ENCODE results near the gene PNCK. TPM values are rescaled to one million over a fixed set of nuclear protein-coding genes. Genes with fewer than 3 reads are reported as not detected.
"Not testable (repeated sequence)": the region's sequence is repeated elsewhere in the genome, so short reads cannot be mapped to it uniquely, and the experiment has no call there.

PNCK gene
- total RNA-seq, 1 experiment from 2014 or later, result not detected

DNA sequence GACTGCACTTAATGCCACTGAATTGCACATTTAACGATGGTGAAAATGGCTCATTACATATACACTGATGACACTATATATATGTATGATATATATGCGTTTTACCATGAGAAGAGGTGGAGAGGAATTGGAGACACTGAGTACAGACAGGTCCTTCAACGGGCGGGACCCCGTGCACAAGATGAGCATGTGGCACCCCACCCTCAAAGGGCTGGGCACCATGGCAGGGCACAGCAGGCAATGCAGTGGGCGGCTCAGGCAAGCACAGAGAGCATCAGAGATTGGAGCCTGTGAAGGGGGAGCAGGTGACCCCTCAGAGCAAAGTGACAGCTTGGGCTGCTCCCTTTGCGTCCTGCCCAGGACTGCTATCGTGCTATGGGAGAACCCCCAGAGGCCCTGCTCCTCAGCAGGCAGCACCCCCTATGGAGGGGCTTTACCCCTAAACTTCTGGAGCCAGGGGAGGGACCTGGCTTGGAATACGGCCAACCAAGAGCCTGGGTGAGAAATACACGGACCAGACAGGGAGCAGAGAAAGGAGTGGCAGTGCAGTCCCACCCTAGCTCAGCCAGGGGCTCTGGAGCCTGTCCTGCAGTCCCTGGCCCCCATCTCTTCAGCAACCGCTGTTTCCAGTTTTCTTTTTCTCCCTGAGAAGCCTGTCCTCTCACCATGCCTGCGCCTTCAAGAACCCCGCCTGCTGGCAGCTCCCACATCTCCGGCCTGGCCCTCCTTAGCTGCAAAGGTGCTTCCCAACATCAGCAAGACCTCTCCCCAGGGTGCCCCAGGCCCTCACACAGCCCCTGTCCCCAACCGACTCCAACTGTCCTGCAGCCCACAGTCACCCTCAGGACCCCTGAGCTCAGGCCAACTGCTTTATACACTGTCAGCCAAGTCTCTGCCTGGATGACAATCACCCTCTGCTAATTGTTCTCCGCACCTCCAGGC lies 24.6 kb upstream of the PNCK start:
- H3K36me3 ChIP-seq (ENCODE audit: control insufficient read depth, insufficient read depth, low read length), result no peaks in the 10 kb centered on the region
- peak overlapping the region; percentile 59 for H3K27ac Mint-ChIP-seq (ENCODE audit: unreplicated experiment)
- CTCF ChIA-PET, result interaction anchor here (0.5 kb wide), 1 partner anchor 11 kb away, joined by 4 read pairs; the partner anchor contains the start of gene SLC6A8
- BruUV-seq (replicated peaks), result no TSS peak
- no peaks in the 10 kb centered on the region for H3K27me3 ChIP-seq (replicated peaks; ENCODE audit: control insufficient read depth, insufficient read depth, low read length)
- H3K27me3 Mint-ChIP-seq (ENCODE audit: insufficient read depth, unreplicated experiment), result no peaks in the 10 kb centered on the region
- H3K4me1 ChIP-seq, result no peaks in the 10 kb centered on the region
- no peaks in the 10 kb centered on the region for H3K4me1 Mint-ChIP-seq (ENCODE audit: low read depth, unreplicated experiment)
- no peak for DNase-seq
- TF ChIP-seq CTCF (IDR thresholded peaks at IDR 0.05; ENCODE audit: insufficient read depth in 1 of 2, low read depth in 1 of 2, low read length in 1 of 2, severe bottlenecking in 1 of 2, unreplicated experiment in 1 of 2), result no peak
- H3K9me3 ChIP-seq, result no peaks in the 10 kb centered on the region
- H3K9me3 Mint-ChIP-seq (ENCODE audit: unreplicated experiment), result no peaks in the 10 kb centered on the region
- H3K36me3 Mint-ChIP-seq (ENCODE audit: insufficient read depth, unreplicated experiment), result peaks cover 43% of the 10 kb centered on the region
- no peak overlapping the region for H3K4me3 Mint-ChIP-seq (ENCODE audit: unreplicated experiment)
- intact Hi-C loops (cut with micrococcal nuclease; ENCODE audit: unreplicated experiment), result no loop called here
- POLR2A ChIA-PET, result no interaction called here
- no peak overlapping the region for H3K4me3 ChIP-seq (ENCODE audit: low read depth, low read length)

- H3K27me3 Mint-ChIP-seq (ENCODE audit: insufficient read depth, unreplicated experiment); BruUV-seq (replicated peaks); DNase-seq; H3K9me3 Mint-ChIP-seq (ENCODE audit: unreplicated experiment); H3K4me3 ChIP-seq (ENCODE audit: low read depth, low read length); H3K9me3 ChIP-seq; H3K4me3 Mint-ChIP-seq (ENCODE audit: unreplicated experiment); POLR2A ChIA-PET; H3K4me1 Mint-ChIP-seq (ENCODE audit: low read depth, unreplicated experiment); H3K36me3 ChIP-seq (ENCODE audit: control insufficient read depth, insufficient read depth, low read length); CTCF ChIA-PET; intact Hi-C loops (cut with micrococcal nuclease; ENCODE audit: unreplicated experiment); H3K27me3 ChIP-seq (replicated peaks; ENCODE audit: control insufficient read depth, insufficient read depth, low read length); H3K4me1 ChIP-seq: not testable (repeated sequence)
- H3K27ac Mint-ChIP-seq (ENCODE audit: unreplicated experiment), result peak overlapping the region; percentile 59
- peaks cover 45% of the 10 kb centered on the region for H3K36me3 Mint-ChIP-seq (ENCODE audit: insufficient read depth, unreplicated experiment)
Observed at GRCh38 chrX:153696986-153697722, 23.5 kb upstream of the PNCK start.

DNA sequence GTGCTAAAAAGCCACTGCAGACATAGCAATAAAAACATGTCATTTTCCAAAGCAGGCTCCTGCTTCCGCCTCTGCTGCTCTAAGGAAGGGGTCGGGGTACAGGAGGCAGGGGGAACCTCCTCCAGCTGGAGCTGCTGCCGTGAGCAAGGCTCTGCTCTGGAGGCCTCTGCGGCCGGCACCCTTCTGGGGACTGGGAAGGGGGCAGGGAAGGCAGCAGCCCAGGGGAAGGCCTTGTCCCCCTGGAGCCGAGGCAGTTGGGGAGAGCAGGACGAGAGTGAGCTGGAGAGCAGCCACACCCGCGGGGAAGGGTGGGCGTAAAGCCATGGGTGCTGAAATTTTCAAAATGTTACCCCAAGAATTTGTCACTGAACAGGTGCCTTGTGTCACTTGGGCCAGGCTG lies 22.9 kb upstream of the PNCK start:
- H3K9me3 Mint-ChIP-seq (ENCODE audit: unreplicated experiment); POLR2A ChIA-PET; BruUV-seq (replicated peaks): not testable (repeated sequence)

DNA sequence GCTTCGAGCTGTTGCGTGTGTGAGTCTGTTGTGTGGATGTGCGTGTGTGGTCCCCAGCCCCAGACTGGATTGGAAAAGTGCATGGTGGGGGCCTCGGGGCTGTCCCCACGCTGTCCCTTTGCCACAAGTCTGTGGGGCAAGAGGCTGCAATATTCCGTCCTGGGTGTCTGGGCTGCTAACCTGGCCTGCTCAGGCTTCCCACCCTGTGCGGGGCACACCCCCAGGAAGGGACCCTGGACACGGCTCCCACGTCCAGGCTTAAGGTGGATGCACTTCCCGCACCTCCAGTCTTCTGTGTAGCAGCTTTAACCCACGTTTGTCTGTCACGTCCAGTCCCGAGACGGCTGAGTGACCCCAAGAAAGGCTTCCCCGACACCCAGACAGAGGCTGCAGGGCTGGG lies 22.5 kb upstream of the PNCK start:
- H3K36me3 ChIP-seq (ENCODE audit: control insufficient read depth, insufficient read depth, low read length), result no peaks in the 10 kb centered on the region
- no TSS peak for BruUV-seq (replicated peaks)
- Mint-ChIP-seq H3K27ac (ENCODE audit: unreplicated experiment) (no peak overlapping the region), H3K9me3 (ENCODE audit: unreplicated experiment) (no peaks in the 10 kb centered on the region), H3K27me3 (ENCODE audit: insufficient read depth, unreplicated experiment) (no peaks in the 10 kb centered on the region), H3K4me3 (ENCODE audit: unreplicated experiment) (no peak overlapping the region), H3K4me1 (ENCODE audit: low read depth, unreplicated experiment) (no peaks in the 10 kb centered on the region), H3K36me3 (ENCODE audit: insufficient read depth, unreplicated experiment) (peaks cover 45% of the 10 kb centered on the region)
- CTCF ChIA-PET, result no interaction called here
- H3K9me3 ChIP-seq, result no peaks in the 10 kb centered on the region
- H3K27me3 ChIP-seq (replicated peaks; ENCODE audit: control insufficient read depth, insufficient read depth, low read length), result no peaks in the 10 kb centered on the region
- POLR2A ChIA-PET, result no interaction called here
- H3K4me3 ChIP-seq (ENCODE audit: low read depth, low read length), result no peak overlapping the region
- H3K4me1 ChIP-seq, result no peaks in the 10 kb centered on the region
- no peak for DNase-seq
- intact Hi-C loops (cut with micrococcal nuclease; ENCODE audit: unreplicated experiment), result no loop called here
- no peak for TF ChIP-seq CTCF (IDR thresholded peaks at IDR 0.05; ENCODE audit: insufficient read depth in 1 of 2, low read depth in 1 of 2, low read length in 1 of 2, severe bottlenecking in 1 of 2, unreplicated experiment in 1 of 2)

More for the DNA sequence above, 22.9 kb upstream of the PNCK start:
- intact Hi-C loops (cut with micrococcal nuclease; ENCODE audit: unreplicated experiment); H3K4me3 ChIP-seq (ENCODE audit: low read depth, low read length); H3K4me1 ChIP-seq; CTCF ChIA-PET; H3K4me3 Mint-ChIP-seq (ENCODE audit: unreplicated experiment); DNase-seq; H3K27ac Mint-ChIP-seq (ENCODE audit: unreplicated experiment); H3K36me3 ChIP-seq (ENCODE audit: control insufficient read depth, insufficient read depth, low read length); H3K4me1 Mint-ChIP-seq (ENCODE audit: low read depth, unreplicated experiment); H3K27me3 Mint-ChIP-seq (ENCODE audit: insufficient read depth, unreplicated experiment); H3K9me3 ChIP-seq; H3K27me3 ChIP-seq (replicated peaks; ENCODE audit: control insufficient read depth, insufficient read depth, low read length): not testable (repeated sequence)
- H3K36me3 Mint-ChIP-seq (ENCODE audit: insufficient read depth, unreplicated experiment), result peaks cover 45% of the 10 kb centered on the region
